Measurements from ENCODE around the gene PTGER3.
"Not testable (repeated sequence)": the region's sequence is repeated elsewhere in the genome, so short reads cannot be mapped to it uniquely, and the experiment has no call there.

The PTGER3 gene

GRCh38 chr1:70941563-70941962 lies 106.1 kb downstream of the PTGER3 start:
- no peak for DNase-seq

GRCh38 chr1:70940398-70940797 lies 107.2 kb downstream of the PTGER3 start:
- DNase-seq, result not testable (repeated sequence)

- no peak for DNase-seq
These were observed 113.2 kb downstream of the PTGER3 start for GRCh38 chr1:70934194-70934961.

GRCh38 chr1:70930062-70930461 lies 117.6 kb downstream of the PTGER3 start:
- no peak for DNase-seq

- DNase-seq, result no peak
These were observed 125.4 kb downstream of the PTGER3 start for GRCh38 chr1:70922196-70922595.

Data from activated naive CD4-positive, alpha-beta T cell (primary cell).